NCI-H2107 treated with DMSO at 0.1 percent for 48 hours (cell line): Measurements from ENCODE around the gene UNC13D.
A peak's percentile ranks its signal among the peaks of the same experiment; 100 is the strongest.
"Not testable (repeated sequence)": the region's sequence is repeated elsewhere in the genome, so short reads cannot be mapped to it uniquely, and the experiment has no call there.

Source experiments
- DNase-seq: peaks from one replicate; lab custom pipeline; 2025; ENCODE audit not compliant: unreplicated experiment; lab: John Stamatoyannopoulos, UW

The UNC13D gene

GRCh38 chr17:75843577-75844529 is at the start of gene UNC13D:
Gene UNC13D (minus strand): TSS chr17:75844404. CDS start chr17:75844337, 67 bp downstream.
- no peak for DNase-seq

- DNase-seq = no peak
Observed at GRCh38 chr17:75893305-75894048, 49.3 kb upstream of the UNC13D start.

GRCh38 chr17:75892556-75893224 is 48.5 kb upstream of the UNC13D start:
- no peak for DNase-seq

GRCh38 chr17:75891605-75892555 is 47.7 kb upstream of the UNC13D start:
- no peak for DNase-seq

GRCh38 chr17:75891022-75891604 is 46.9 kb upstream of the UNC13D start:
- no peak for DNase-seq

- no peak for DNase-seq
Observed at GRCh38 chr17:75889454-75889853, 45.2 kb upstream of the UNC13D start.

GRCh38 chr17:75888484-75888883 is 44.3 kb upstream of the UNC13D start:
- no peak for DNase-seq

- not testable (repeated sequence) for DNase-seq
Observed at GRCh38 chr17:75885860-75886259, 41.7 kb upstream of the UNC13D start.

- no peak for DNase-seq
Observed at GRCh38 chr17:75885431-75885830, 41.2 kb upstream of the UNC13D start.

- no peak for DNase-seq
Observed at GRCh38 chr17:75881678-75882454, 37.7 kb upstream of the UNC13D start.

- DNase-seq = no peak
Observed at GRCh38 chr17:75880266-75880665, 36.1 kb upstream of the UNC13D start.

- no peak for DNase-seq
Observed at GRCh38 chr17:75878174-75878998, 34.2 kb upstream of the UNC13D start, which contains the start of gene TRIM47. Gene TRIM47 (minus strand): TSS chr17:75878581. CDS start chr17:75878548, 33 bp downstream.

GRCh38 chr17:75877752-75878173 is 33.6 kb upstream of the UNC13D start:
- no peak for DNase-seq

GRCh38 chr17:75876938-75877751 is 32.9 kb upstream of the UNC13D start:
- no peak for DNase-seq

- DNase-seq = peak; percentile 61
Observed at GRCh38 chr17:75876190-75876937, 32.2 kb upstream of the UNC13D start.

- no peak for DNase-seq
Observed at GRCh38 chr17:75875940-75876189, 31.7 kb upstream of the UNC13D start.
